Measurements from ENCODE around the gene CRB2. TPM values are rescaled to one million over a fixed set of nuclear protein-coding genes. Genes with fewer than 3 reads are reported as not detected.

Gene CRB2
- total and polyA plus RNA-seq, 2 experiments from 2014 or later, result 8.3 to 91.7 TPM

DNA sequence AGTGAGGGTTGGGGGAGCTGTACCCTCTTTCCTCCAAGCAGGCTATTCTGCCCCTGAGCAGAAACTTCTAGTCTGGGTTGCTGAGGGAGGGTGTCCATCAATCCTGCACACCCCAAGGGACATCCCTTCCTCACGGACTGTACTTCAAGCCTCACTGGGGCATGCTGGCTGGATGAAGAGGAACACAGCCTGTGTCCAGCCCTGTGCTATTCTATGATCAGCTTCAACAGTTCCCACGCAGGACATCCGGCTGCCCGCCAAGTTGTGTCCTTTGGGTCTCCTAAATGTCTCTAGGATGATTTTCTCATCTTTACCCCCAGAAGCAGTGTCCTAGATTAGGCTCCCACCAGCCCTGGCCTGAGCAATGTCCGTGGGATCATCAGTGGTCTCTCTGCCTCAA is 68.1 kb downstream of the CRB2 start:
- Histone ChIP-seq H3K27ac (no peak overlapping the region), H3K4me3 (no peak overlapping the region), H3K4me1 (ENCODE audit: low read depth) (peaks cover 22% of the 10 kb centered on the region), H3K36me3 (no peaks in the 10 kb centered on the region), H3K9me3 (ENCODE audit: low read depth) (no peaks in the 10 kb centered on the region), H3K27me3 (peaks cover 5% of the 10 kb centered on the region)
- DNase-seq (ENCODE audit: low read depth in 1 of 2, low spot score in 1 of 2), result no peak
- TF ChIP-seq, protein P1, sequence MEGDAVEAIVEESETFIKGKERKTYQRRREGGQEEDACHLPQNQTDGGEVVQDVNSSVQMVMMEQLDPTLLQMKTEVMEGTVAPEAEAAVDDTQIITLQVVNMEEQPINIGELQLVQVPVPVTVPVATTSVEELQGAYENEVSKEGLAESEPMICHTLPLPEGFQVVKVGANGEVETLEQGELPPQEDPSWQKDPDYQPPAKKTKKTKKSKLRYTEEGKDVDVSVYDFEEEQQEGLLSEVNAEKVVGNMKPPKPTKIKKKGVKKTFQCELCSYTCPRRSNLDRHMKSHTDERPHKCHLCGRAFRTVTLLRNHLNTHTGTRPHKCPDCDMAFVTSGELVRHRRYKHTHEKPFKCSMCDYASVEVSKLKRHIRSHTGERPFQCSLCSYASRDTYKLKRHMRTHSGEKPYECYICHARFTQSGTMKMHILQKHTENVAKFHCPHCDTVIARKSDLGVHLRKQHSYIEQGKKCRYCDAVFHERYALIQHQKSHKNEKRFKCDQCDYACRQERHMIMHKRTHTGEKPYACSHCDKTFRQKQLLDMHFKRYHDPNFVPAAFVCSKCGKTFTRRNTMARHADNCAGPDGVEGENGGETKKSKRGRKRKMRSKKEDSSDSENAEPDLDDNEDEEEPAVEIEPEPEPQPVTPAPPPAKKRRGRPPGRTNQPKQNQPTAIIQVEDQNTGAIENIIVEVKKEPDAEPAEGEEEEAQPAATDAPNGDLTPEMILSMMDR (IDR thresholded peaks at IDR 0.05; ENCODE audit: low read depth, low read length), result no peak

DNA sequence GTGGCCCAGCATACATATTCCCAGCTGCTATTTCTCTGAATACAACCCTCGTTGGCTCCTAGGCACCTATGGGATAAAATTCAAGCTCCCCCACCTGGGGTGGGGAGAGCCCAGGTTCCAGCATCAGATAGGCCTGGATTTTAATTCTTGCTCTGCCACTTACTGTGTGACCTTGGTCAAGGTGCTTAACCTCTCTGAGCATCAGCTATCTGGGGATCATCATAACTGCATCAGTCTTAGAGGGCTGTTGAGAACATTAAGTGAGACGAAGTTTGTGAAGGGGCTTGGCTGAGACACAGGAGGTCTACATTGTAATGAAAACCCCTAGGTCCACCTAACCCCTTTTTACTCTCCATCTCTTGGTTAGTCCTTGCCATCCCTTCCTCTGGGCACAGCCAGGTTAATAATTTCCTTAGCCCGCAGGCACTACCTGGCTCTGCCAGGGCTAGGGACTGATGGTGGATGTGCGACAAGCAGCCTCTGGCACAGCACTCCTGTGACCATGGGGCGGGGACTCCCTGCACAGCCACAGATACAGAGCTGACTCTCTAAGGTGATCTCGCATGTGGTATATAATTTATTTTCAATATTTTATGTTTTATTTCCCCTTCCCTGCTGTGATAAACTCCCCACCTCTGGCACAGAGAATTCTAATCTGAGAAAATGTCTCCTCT is 68.7 kb downstream of the CRB2 start:
- DNase-seq (ENCODE audit: low read depth in 1 of 2, low spot score in 1 of 2), result no peak
- TF ChIP-seq, protein P1 (IDR thresholded peaks at IDR 0.05; ENCODE audit: low read depth, low read length), result no peak
- no peaks in the 10 kb centered on the region for H3K9me3 ChIP-seq (ENCODE audit: low read depth)
- H3K27ac ChIP-seq, result no peak overlapping the region
- peaks cover 21% of the 10 kb centered on the region for H3K4me1 ChIP-seq (ENCODE audit: low read depth)
- H3K4me3 ChIP-seq, result no peak overlapping the region
- no peaks in the 10 kb centered on the region for H3K36me3 ChIP-seq
- peaks cover 5% of the 10 kb centered on the region for H3K27me3 ChIP-seq

DNA sequence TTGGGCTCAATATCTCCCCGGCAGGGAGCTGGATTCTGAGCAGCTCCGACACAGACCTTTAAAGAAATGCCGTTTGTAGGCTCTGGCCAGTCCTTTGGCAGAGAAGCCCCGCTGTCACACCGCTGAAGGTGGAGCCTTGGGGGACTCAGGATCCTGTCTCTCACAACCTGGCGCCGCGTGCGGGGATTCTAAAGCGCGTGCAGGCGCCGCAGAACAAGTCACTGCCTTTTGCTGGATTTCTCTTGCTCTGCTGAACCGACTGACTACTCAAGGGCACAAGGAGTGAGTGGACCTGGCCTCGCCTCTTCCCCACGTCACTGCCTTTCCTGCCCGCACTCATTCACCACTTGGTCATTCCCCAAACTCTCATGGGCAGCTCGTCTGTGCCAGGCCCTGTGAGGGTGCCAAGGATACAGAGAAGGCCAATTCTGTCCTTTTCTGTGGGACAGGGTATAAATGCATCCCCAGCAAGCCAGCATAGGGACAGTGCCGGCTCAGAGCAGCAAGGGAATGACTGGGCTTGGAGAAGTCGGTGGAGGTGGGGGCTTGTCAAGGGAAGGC is 69.3 kb downstream of the CRB2 start:
- DNase-seq (ENCODE audit: low read depth in 1 of 2, low spot score in 1 of 2), result no peak
- H3K27me3 ChIP-seq, result peaks cover 5% of the 10 kb centered on the region
- no peaks in the 10 kb centered on the region for H3K9me3 ChIP-seq (ENCODE audit: low read depth)
- peaks cover 15% of the 10 kb centered on the region for H3K4me1 ChIP-seq (ENCODE audit: low read depth)
- no peak overlapping the region for H3K4me3 ChIP-seq
- H3K36me3 ChIP-seq, result no peaks in the 10 kb centered on the region
- TF ChIP-seq, protein P1 (IDR thresholded peaks at IDR 0.05; ENCODE audit: low read depth, low read length), result no peak
- H3K27ac ChIP-seq, result no peak overlapping the region

DNA sequence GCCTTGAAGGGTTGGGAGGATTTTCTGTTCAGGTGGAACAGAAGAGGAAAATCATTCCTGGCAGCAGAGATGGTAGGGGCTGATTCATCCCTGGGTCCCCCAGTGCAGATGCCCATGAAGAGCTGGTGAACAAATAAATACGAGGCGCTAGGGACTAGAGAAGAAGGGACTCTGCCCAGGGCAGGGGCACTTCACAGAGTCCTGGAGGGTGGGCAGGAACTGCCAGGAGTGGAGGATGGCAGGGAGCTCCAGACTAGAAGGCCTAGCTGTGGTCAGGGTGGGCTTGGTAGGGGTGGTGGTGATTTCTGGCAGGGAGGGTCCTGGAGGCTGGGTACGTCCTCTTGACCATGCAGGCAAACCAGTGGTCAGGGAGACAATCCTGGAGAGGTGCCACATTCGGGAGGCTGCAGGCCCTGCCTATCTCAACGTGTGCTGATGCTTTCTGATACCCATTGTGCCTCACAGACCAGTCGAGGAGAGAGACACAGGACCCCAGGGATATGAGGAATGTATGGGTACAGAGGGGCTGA is 69.9 kb downstream of the CRB2 start:
- DNase-seq (ENCODE audit: low read depth in 1 of 2, low spot score in 1 of 2), result no peak
- Histone ChIP-seq H3K27me3 (peaks cover 5% of the 10 kb centered on the region), H3K27ac (no peak overlapping the region), H3K4me3 (no peak overlapping the region), H3K4me1 (ENCODE audit: low read depth) (peaks cover 9% of the 10 kb centered on the region), H3K9me3 (ENCODE audit: low read depth) (no peaks in the 10 kb centered on the region), H3K36me3 (no peaks in the 10 kb centered on the region)
- TF ChIP-seq, protein P1 (IDR thresholded peaks at IDR 0.05; ENCODE audit: low read depth, low read length), result no peak

DNA sequence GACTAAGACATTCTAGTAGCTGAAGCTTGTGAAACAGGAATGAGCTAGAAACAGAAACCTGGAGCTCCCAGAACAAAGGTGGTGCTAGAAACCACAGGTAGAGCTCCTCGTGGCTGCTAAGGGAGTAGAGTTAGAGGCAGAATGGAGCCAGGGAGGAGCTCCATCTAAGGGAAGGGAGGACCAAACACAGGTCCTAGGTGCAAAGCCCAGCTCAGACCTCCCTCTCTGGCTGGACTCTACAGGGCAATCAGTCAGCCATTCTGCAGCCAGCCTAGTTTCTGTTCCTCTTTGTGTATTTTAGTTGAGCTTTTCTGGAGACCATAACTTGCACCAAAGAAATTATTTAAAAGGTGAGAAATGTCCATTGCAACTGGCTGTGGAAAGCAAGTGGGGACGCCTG is 70.4 kb downstream of the CRB2 start:
- DNase-seq (ENCODE audit: low read depth in 1 of 2, low spot score in 1 of 2), result no peak
- Histone ChIP-seq H3K4me3 (no peak overlapping the region), H3K9me3 (ENCODE audit: low read depth) (no peaks in the 10 kb centered on the region), H3K27me3 (peaks cover 5% of the 10 kb centered on the region), H3K4me1 (ENCODE audit: low read depth) (peaks cover 6% of the 10 kb centered on the region), H3K27ac (no peak overlapping the region), H3K36me3 (no peaks in the 10 kb centered on the region)
- TF ChIP-seq, protein P1 (IDR thresholded peaks at IDR 0.05; ENCODE audit: low read depth, low read length), result no peak

Other genes starting within 250 kb of the CRB2 start
- gene STRBP, start 87.6 kb upstream of the CRB2 start, total RNA-seq, result 22.5 and 34.1 TPM in 2 replicates
- gene STRBP, start 87.6 kb upstream of the CRB2 start, polyA plus RNA-seq, result 42.9 and 59.8 TPM in 2 replicates